Caco-2 (cell line): Measurements from ENCODE around the gene PTPRG. TPM values are rescaled to one million over a fixed set of nuclear protein-coding genes. Genes with fewer than 3 reads are reported as not detected.

Experiments
- BruUV-seq: library from RNA; stranded (reverse); fragments of 400-500 nt; replicated peaks from 2 replicates; lab custom pipeline; 2021; lab: Mats Ljungman, UMichigan
- CTCF ChIA-PET: fragments of 300-600 bp; sonication (Branson Sonifier 250); formaldehyde crosslinking; loops from one replicate; lab custom pipeline; 2022; ENCODE audit warnings: antibody characterized with exemption; lab: Charles Lee
- POLR2A ChIA-PET: fragments of 300-600 bp; sonication (Branson Sonifier 250); formaldehyde crosslinking; loops from one replicate; lab custom pipeline; 2022; ENCODE audit warnings: antibody characterized with exemption; lab: Charles Lee
- DNase-seq, 2 experiments: peaks; one replicate each; pipeline versions ENCODE4 v3.0.0 to v3.0.0-alpha.2; 2020 to 2022
- H3K27me3 ChIP-seq: replicated peaks from 2 replicates; pipeline ENCODE4 v1.6.0; 2011; ENCODE audit warnings: low read length; ENCODE audit not compliant: control insufficient read depth, insufficient read depth
- H3K36me3 ChIP-seq: 2 replicates; pipeline ENCODE4 v1.5.1; 2011; ENCODE audit warnings: low read length; ENCODE audit not compliant: control insufficient read depth, insufficient read depth
- H3K4me1 ChIP-seq: fragments of 250-450 bp; sonication (Bioruptor Pico); 2 replicates; pipeline ENCODE4 v1.5.1; 2020; ENCODE audit warnings: mild to moderate bottlenecking
- H3K4me3 ChIP-seq: 2 replicates; pipeline ENCODE4 v1.5.1; 2011; ENCODE audit warnings: low read depth, mild to moderate bottlenecking, control low read depth, low read length
- H3K9me3 ChIP-seq: fragments of 250-450 bp; sonication (Bioruptor Pico); 2 replicates; pipeline ENCODE4 v1.5.1; 2020; ENCODE audit warnings: mild to moderate bottlenecking, moderate library complexity
- H3K27ac Mint-ChIP-seq: one replicate; pipeline ENCODE4 v1.8.0; 2022; ENCODE audit warnings: mixed read lengths; ENCODE audit not compliant: unreplicated experiment
- H3K27me3 Mint-ChIP-seq: one replicate; pipeline ENCODE4 v1.8.0; 2022; ENCODE audit warnings: mixed read lengths; ENCODE audit not compliant: insufficient read depth, unreplicated experiment
- H3K36me3 Mint-ChIP-seq: one replicate; pipeline ENCODE4 v1.8.0; 2022; ENCODE audit warnings: mild to moderate bottlenecking, mixed read lengths; ENCODE audit not compliant: insufficient read depth, unreplicated experiment
- H3K4me1 Mint-ChIP-seq: one replicate; pipeline ENCODE4 v1.8.0; 2022; ENCODE audit warnings: low read depth, mixed read lengths; ENCODE audit not compliant: unreplicated experiment
- H3K4me3 Mint-ChIP-seq: one replicate; pipeline ENCODE4 v1.8.0; 2022; ENCODE audit warnings: mild to moderate bottlenecking, moderate library complexity, mixed read lengths; ENCODE audit not compliant: unreplicated experiment
- H3K9me3 Mint-ChIP-seq: one replicate; pipeline ENCODE4 v1.8.0; 2022; ENCODE audit warnings: mixed read lengths; ENCODE audit not compliant: unreplicated experiment
- CTCF ChIP-seq, 2 experiments: fragments of 200-600 bp in 1 of 2; IDR thresholded peaks; 1 replicate in 1 of 2; 2 replicates in 1 of 2; pipeline versions ENCODE4 v1.5.1 to v1.8.0; 2011 to 2022; ENCODE audit warnings: antibody characterized with exemption in 1 of 2, control low read depth in 1 of 2, inconsistent platforms in 1 of 2, low read depth in 1 of 2, low read length in 1 of 2, mild to moderate bottlenecking in 1 of 2, moderate library complexity in 1 of 2; ENCODE audit not compliant: insufficient read depth in 1 of 2, severe bottlenecking in 1 of 2, unreplicated experiment in 1 of 2
- intact Hi-C: fragments of 100-400 bp; cut with micrococcal nuclease; formaldehyde crosslinking; loops from one replicate; pipeline ENCODE4 v1.10.0; 2022; ENCODE audit not compliant: unreplicated experiment
- total RNA-seq: library from RNA; stranded (reverse); gene quantifications from 2 replicates; pipeline ENCODE4 v1.2.3, GENCODE V29; 2022

Gene PTPRG
- total RNA-seq, 1 experiment from 2014 or later: 46.4 TPM

- CTCF ChIA-PET: interaction anchor here (0.7 kb wide), 1 partner anchor 130 kb away, joined by 4 read pairs; no protein-coding TSS in a partner anchor
- no peaks in the 10 kb centered on the region for H3K27me3 Mint-ChIP-seq
- POLR2A ChIA-PET: no interaction called here
- TF ChIP-seq CTCF (IDR thresholded peaks at IDR 0.05; ENCODE audit: insufficient read depth in 1 of 2, low read depth in 1 of 2, low read length in 1 of 2, severe bottlenecking in 1 of 2, unreplicated experiment in 1 of 2): no peak
- no peaks in the 10 kb centered on the region for H3K36me3 Mint-ChIP-seq
- H3K4me3 Mint-ChIP-seq: no peak overlapping the region
- H3K9me3 ChIP-seq: no peaks in the 10 kb centered on the region
- H3K36me3 ChIP-seq: no peaks in the 10 kb centered on the region; the same call in 1 of the 2 replicates
- H3K4me1 ChIP-seq: no peaks in the 10 kb centered on the region
- no TSS peak for BruUV-seq
- H3K4me1 Mint-ChIP-seq: peaks cover 3% of the 10 kb centered on the region
- H3K27ac Mint-ChIP-seq: no peak overlapping the region
- H3K27me3 ChIP-seq: no peaks in the 10 kb centered on the region
- intact Hi-C loops: no loop called here
- DNase-seq: no peak
- no peak overlapping the region for H3K4me3 ChIP-seq
- H3K9me3 Mint-ChIP-seq: peaks cover 2% of the 10 kb centered on the region
These were observed 378.9 kb downstream of the PTPRG start for GRCh38 chr3:61940236-61940635.

DNA sequence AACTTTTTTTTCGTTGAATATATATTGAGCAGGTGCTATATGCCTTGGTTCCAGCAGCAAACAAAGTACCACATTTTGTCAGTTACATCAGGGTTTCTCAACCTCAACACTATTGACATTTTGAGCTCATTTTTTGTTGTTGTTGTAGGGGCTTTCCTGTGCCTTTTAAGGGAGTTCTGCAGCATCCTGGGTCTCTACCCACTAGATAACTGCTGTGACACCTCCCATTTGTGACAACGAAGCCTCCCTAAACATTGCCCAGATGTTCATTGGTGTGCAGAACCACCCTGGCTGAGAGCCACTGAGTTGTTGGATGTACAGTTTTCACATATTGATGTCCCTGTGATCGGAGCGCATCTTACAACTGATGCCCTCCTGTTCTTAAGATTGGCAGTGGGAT lies 382.6 kb downstream of the PTPRG start:
- peaks cover 6% of the 10 kb centered on the region for H3K4me1 Mint-ChIP-seq
- POLR2A ChIA-PET: no interaction called here

GRCh38 chr3:61944726-61945125 lies 383.4 kb downstream of the PTPRG start:
- CTCF ChIA-PET: no interaction called here
- Histone ChIP-seq H3K4me3 (no peak overlapping the region), H3K9me3 (no peaks in the 10 kb centered on the region), H3K27me3 (no peaks in the 10 kb centered on the region), H3K36me3 (no peaks in the 10 kb centered on the region; the same call in 1 of the 2 replicates), H3K4me1 (no peaks in the 10 kb centered on the region)
- no peak overlapping the region for H3K4me3 Mint-ChIP-seq
- peaks cover 6% of the 10 kb centered on the region for H3K4me1 Mint-ChIP-seq
- intact Hi-C loops: no loop called here
- BruUV-seq: no TSS peak
- no peaks in the 10 kb centered on the region for H3K36me3 Mint-ChIP-seq
- H3K9me3 Mint-ChIP-seq: no peaks in the 10 kb centered on the region
- POLR2A ChIA-PET: no interaction called here
- no peak for DNase-seq
- no peak overlapping the region for H3K27ac Mint-ChIP-seq
- no peak for TF ChIP-seq CTCF (IDR thresholded peaks at IDR 0.05; ENCODE audit: insufficient read depth in 1 of 2, low read depth in 1 of 2, low read length in 1 of 2, severe bottlenecking in 1 of 2, unreplicated experiment in 1 of 2)
- no peaks in the 10 kb centered on the region for H3K27me3 Mint-ChIP-seq

More for the DNA sequence above, 382.6 kb downstream of the PTPRG start:
- BruUV-seq: no TSS peak
- Mint-ChIP-seq H3K4me3 (no peak overlapping the region), H3K27me3 (no peaks in the 10 kb centered on the region), H3K27ac (no peak overlapping the region), H3K9me3 (no peaks in the 10 kb centered on the region), H3K36me3 (no peaks in the 10 kb centered on the region)
- H3K4me1 ChIP-seq: no peaks in the 10 kb centered on the region
- no peaks in the 10 kb centered on the region for H3K9me3 ChIP-seq
- intact Hi-C loops: no loop called here
- no peaks in the 10 kb centered on the region; the same call in 1 of the 2 replicates for H3K36me3 ChIP-seq
- H3K4me3 ChIP-seq: no peak overlapping the region
- DNase-seq: no peak
- H3K27me3 ChIP-seq: no peaks in the 10 kb centered on the region
- no peak for TF ChIP-seq CTCF (IDR thresholded peaks at IDR 0.05; ENCODE audit: insufficient read depth in 1 of 2, low read depth in 1 of 2, low read length in 1 of 2, severe bottlenecking in 1 of 2, unreplicated experiment in 1 of 2)
- CTCF ChIA-PET: interaction anchor here (0.6 kb wide), 1 partner anchor 18 kb away, joined by 3 read pairs; no protein-coding TSS in a partner anchor
